CD4-positive, alpha-beta T cell treated with Interleukin-4 for 4 hours (primary cell): ENCODE measurements around the gene WASF3.

Experiments
- DNase-seq: peaks from one replicate; pipeline ENCODE4 v3.0.0-alpha.2; 2020

The WASF3 gene

GRCh38 chr13:26557393-26558073 is at the start of gene WASF3:
Gene WASF3 (plus strand): TSS chr13:26557683. CDS start chr13:26642271, 84,588 bp downstream.
- DNase-seq = no peak

- no peak for DNase-seq
These were observed 48.6 kb upstream of the WASF3 start for GRCh38 chr13:26508885-26509284.

GRCh38 chr13:26509491-26509890 is 48.0 kb upstream of the WASF3 start:
- DNase-seq = no peak

- DNase-seq = no peak
These were observed 43.6 kb upstream of the WASF3 start for GRCh38 chr13:26513931-26514330.

GRCh38 chr13:26515721-26516120 is 41.8 kb upstream of the WASF3 start:
- no peak for DNase-seq

- DNase-seq = no peak
These were observed 39.5 kb upstream of the WASF3 start for GRCh38 chr13:26517936-26518335.

GRCh38 chr13:26518451-26518959 is 39.0 kb upstream of the WASF3 start:
- DNase-seq = no peak

- no peak for DNase-seq
These were observed 34.9 kb upstream of the WASF3 start for GRCh38 chr13:26522571-26522970.

GRCh38 chr13:26523007-26523406 is 34.5 kb upstream of the WASF3 start:
- DNase-seq = no peak

- DNase-seq = no peak
These were observed 32.0 kb upstream of the WASF3 start for GRCh38 chr13:26525528-26525927.

GRCh38 chr13:26526702-26527216 is 30.7 kb upstream of the WASF3 start:
- DNase-seq = no peak

- no peak for DNase-seq
These were observed 29.0 kb upstream of the WASF3 start for GRCh38 chr13:26528527-26528926.

- DNase-seq = no peak
These were observed 28.0 kb upstream of the WASF3 start for GRCh38 chr13:26529441-26529840.

- DNase-seq = no peak
These were observed 25.7 kb upstream of the WASF3 start for GRCh38 chr13:26531742-26532141.

- DNase-seq = no peak
These were observed 23.3 kb upstream of the WASF3 start for GRCh38 chr13:26534036-26534726.

GRCh38 chr13:26538363-26539317 is 18.8 kb upstream of the WASF3 start:
- DNase-seq = no peak

GRCh38 chr13:26539738-26540292 is 17.7 kb upstream of the WASF3 start:
- no peak for DNase-seq

- no peak for DNase-seq
These were observed 17.1 kb upstream of the WASF3 start for GRCh38 chr13:26540334-26540733.

GRCh38 chr13:26541041-26541440 is 16.4 kb upstream of the WASF3 start:
- no peak for DNase-seq

- no peak for DNase-seq
These were observed 15.6 kb upstream of the WASF3 start for GRCh38 chr13:26541678-26542568.

GRCh38 chr13:26544707-26545106 is 12.8 kb upstream of the WASF3 start:
- DNase-seq = no peak
